ENCODE results near the gene LMNA. TPM values are rescaled to one million over a fixed set of nuclear protein-coding genes. Genes with fewer than 3 reads are reported as not detected.
A peak's percentile ranks its signal among the peaks of the same experiment; 100 is the strongest.

Gene LMNA
- total RNA-seq, 8 experiments from 2014 or later = 29.8 to 370 (median 68.0) TPM

- in situ Hi-C loops (cut with MboI; ENCODE audit: low pct_unique_long_range_greater_than_20kb in 2 of 9, low sequenced_read_pairs in 9 of 9, unreplicated experiment in 9 of 9) = loop anchor here in 3 of 9 experiments (10.0 to 25.0 kb wide), 3 partner anchors 71 to 93 kb away; partner anchors contain the start of genes BGLAP (in 1 of the 3), PAQR6 (in 1 of the 3) and PMF1 (in 1 of the 3)
- no peak overlapping the region for H3K27ac ChIP-seq
- WGBS, 10 experiments = 39 to 94% (median 83%) methylated on average over 2 to 11 of the region's 11 CpGs; no CpG with 5 or more reads in 1 of the 10 experiments
- no peak for ATAC-seq (replicated peaks in 6 of 8)
- H3K4me1 ChIP-seq (replicated peaks in 1 of 2) = peaks cover 15 to 22% of the 10 kb centered on the region in 2 donors
- no peak overlapping the region for H3K4me3 ChIP-seq
These were observed 29.4 kb downstream of the LMNA start for GRCh38 chr1:156143765-156144489.

- in situ Hi-C loops (cut with MboI; ENCODE audit: low pct_unique_long_range_greater_than_20kb in 2 of 9, low sequenced_read_pairs in 9 of 9, unreplicated experiment in 9 of 9) = loop anchor here in 3 of 9 experiments (10.0 to 25.0 kb wide), 3 partner anchors 70 to 93 kb away; partner anchors contain the start of genes BGLAP (in 1 of the 3), PAQR6 (in 1 of the 3) and PMF1 (in 1 of the 3)
- no peak for ATAC-seq (replicated peaks in 6 of 8)
- Histone ChIP-seq H3K4me3 (no peak overlapping the region), H3K4me1 (replicated peaks in 1 of 2) (peaks cover 21 to 26% of the 10 kb centered on the region in 2 donors), H3K27ac (no peak overlapping the region)
- 0 to 56% (median 35%) methylated on average over 2 to 5 of the region's 5 CpGs; no CpG with 5 or more reads in 2 of the 10 experiments for WGBS, 10 experiments
These were observed 30.2 kb downstream of the LMNA start for GRCh38 chr1:156144742-156145141.

GRCh38 chr1:156145650-156146019, 31.1 kb downstream of the LMNA start:
- in situ Hi-C loops (cut with MboI; ENCODE audit: low pct_unique_long_range_greater_than_20kb in 2 of 9, low sequenced_read_pairs in 9 of 9, unreplicated experiment in 9 of 9) = loop anchor here in 3 of 9 experiments (10.0 to 25.0 kb wide), 3 partner anchors 69 to 92 kb away; partner anchors contain the start of genes BGLAP (in 1 of the 3), PAQR6 (in 1 of the 3) and PMF1 (in 1 of the 3)
- no peak overlapping the region for H3K4me3 ChIP-seq
- H3K27ac ChIP-seq = no peak overlapping the region
- peaks cover 30 to 34% of the 10 kb centered on the region in 2 donors for H3K4me1 ChIP-seq (replicated peaks in 1 of 2)
- ATAC-seq (replicated peaks in 6 of 8) = no peak
- whole genome bisulfite sequencing, 10 experiments = 19 to 100% (median 80%) methylated on average over 1 to 2 of the region's 2 CpGs; no CpG with 5 or more reads in 3 of the 10 experiments

GRCh38 chr1:156146020-156146768, 31.7 kb downstream of the LMNA start:
- Histone ChIP-seq H3K27ac (no peak overlapping the region), H3K4me3 (no peak overlapping the region), H3K4me1 (replicated peaks in 1 of 2) (peaks cover 35 to 40% of the 10 kb centered on the region in 2 donors)
- in situ Hi-C loops (cut with MboI; ENCODE audit: low pct_unique_long_range_greater_than_20kb in 2 of 9, low sequenced_read_pairs in 9 of 9, unreplicated experiment in 9 of 9) = loop anchor here in 3 of 9 experiments (10.0 to 25.0 kb wide), 3 partner anchors 69 to 91 kb away; partner anchors contain the start of genes BGLAP (in 1 of the 3), PAQR6 (in 1 of the 3) and PMF1 (in 1 of the 3)
- 12 to 80% (median 39%) methylated on average over 2 to 12 of the region's 13 CpGs; no CpG with 5 or more reads in 4 of the 10 experiments for WGBS, 10 experiments
- peak; percentile 28 to 78 (median 42) for ATAC-seq (replicated peaks in 6 of 8)

GRCh38 chr1:156146769-156147405, 32.4 kb downstream of the LMNA start:
- Histone ChIP-seq H3K27ac (no peak overlapping the region), H3K4me1 (replicated peaks in 1 of 2) (peaks cover 38 to 43% of the 10 kb centered on the region in 2 donors), H3K4me3 (no peak overlapping the region)
- WGBS, 10 experiments = 50 to 90% (median 67%) methylated on average over 2 to 4 of the region's 9 CpGs; no CpG with 5 or more reads in 7 of the 10 experiments
- in situ Hi-C loops (cut with MboI; ENCODE audit: low pct_unique_long_range_greater_than_20kb in 2 of 9, low sequenced_read_pairs in 9 of 9, unreplicated experiment in 9 of 9) = loop anchor here in 3 of 9 experiments (10.0 to 25.0 kb wide), 3 partner anchors 68 to 90 kb away; partner anchors contain the start of genes BGLAP (in 1 of the 3), PAQR6 (in 1 of the 3) and PMF1 (in 1 of the 3)
- peak in 1 of 8 experiments; percentile 5 for ATAC-seq (replicated peaks in 6 of 8)

GRCh38 chr1:156148216-156148615, 33.7 kb downstream of the LMNA start:
- in situ Hi-C loops (cut with MboI; ENCODE audit: low pct_unique_long_range_greater_than_20kb in 2 of 9, low sequenced_read_pairs in 9 of 9, unreplicated experiment in 9 of 9) = loop anchor here in 3 of 9 experiments (10.0 to 25.0 kb wide), 3 partner anchors 67 to 89 kb away; partner anchors contain the start of genes BGLAP (in 1 of the 3), PAQR6 (in 1 of the 3) and PMF1 (in 1 of the 3)
- H3K27ac ChIP-seq = no peak overlapping the region

GRCh38 chr1:156149374-156150332, 35.1 kb downstream of the LMNA start:
- peak in 5 of 8 experiments; percentile 30 to 76 (median 73) for ATAC-seq (replicated peaks in 6 of 8)
- H3K4me1 ChIP-seq (replicated peaks in 1 of 2) = peaks cover 38 to 43% of the 10 kb centered on the region in 2 donors
- WGBS, 10 experiments = 6 to 87% (median 32%) methylated on average over 3 to 5 of the region's 20 CpGs; no CpG with 5 or more reads in 4 of the 10 experiments
- H3K27ac ChIP-seq = no peak overlapping the region
- H3K4me3 ChIP-seq = peak overlapping the region in 3 of 5 donors; percentile 6 to 10 (median 6)
- in situ Hi-C loops (cut with MboI; ENCODE audit: low pct_unique_long_range_greater_than_20kb in 2 of 9, low sequenced_read_pairs in 9 of 9, unreplicated experiment in 9 of 9) = loop anchor here in 3 of 9 experiments (10.0 to 25.0 kb wide), 3 partner anchors 65 to 88 kb away; partner anchors contain the start of genes BGLAP (in 1 of the 3), PAQR6 (in 1 of the 3) and PMF1 (in 1 of the 3)

More at GRCh38 chr1:156148216-156148615, 33.7 kb downstream of the LMNA start:
- WGBS, 10 experiments = 7 to 91% (median 80%) methylated on average over 1 to 5 of the region's 6 CpGs; no CpG with 5 or more reads in 5 of the 10 experiments
- no peak for ATAC-seq (replicated peaks in 6 of 8)
- H3K4me3 ChIP-seq = no peak overlapping the region
- peaks cover 38 to 43% of the 10 kb centered on the region in 2 donors for H3K4me1 ChIP-seq (replicated peaks in 1 of 2)

GRCh38 chr1:156150333-156151011, 36.0 kb downstream of the LMNA start:
- 10 to 78% (median 39%) methylated on average over 2 to 5 of the region's 10 CpGs; no CpG with 5 or more reads in 5 of the 10 experiments for WGBS, 10 experiments
- ATAC-seq (replicated peaks in 6 of 8) = peak in 5 of 8 experiments; percentile 25 to 40 (median 31)
- H3K4me1 ChIP-seq (replicated peaks in 1 of 2) = peaks cover 38 to 43% of the 10 kb centered on the region in 2 donors
- no peak overlapping the region for H3K27ac ChIP-seq
- peak overlapping the region in 2 of 5 donors; percentile 6 for H3K4me3 ChIP-seq
- in situ Hi-C loops (cut with MboI; ENCODE audit: low pct_unique_long_range_greater_than_20kb in 2 of 9, low sequenced_read_pairs in 9 of 9, unreplicated experiment in 9 of 9) = no loop called here

- no peak overlapping the region for H3K4me3 ChIP-seq
- no peak for ATAC-seq (replicated peaks in 6 of 8)
- WGBS, 10 experiments = 31 to 100% (median 78%) methylated on average over 1 to 6 of the region's 6 CpGs; no CpG with 5 or more reads in 4 of the 10 experiments
- peaks cover 34 to 42% of the 10 kb centered on the region in 2 donors for H3K4me1 ChIP-seq (replicated peaks in 1 of 2)
- in situ Hi-C loops (cut with MboI; ENCODE audit: low pct_unique_long_range_greater_than_20kb in 2 of 9, low sequenced_read_pairs in 9 of 9, unreplicated experiment in 9 of 9) = no loop called here
- H3K27ac ChIP-seq = no peak overlapping the region
These were observed 36.7 kb downstream of the LMNA start for GRCh38 chr1:156151093-156151688.

GRCh38 chr1:156152628-156153027, 38.1 kb downstream of the LMNA start:
- H3K4me3 ChIP-seq = no peak overlapping the region
- in situ Hi-C loops (cut with MboI; ENCODE audit: low pct_unique_long_range_greater_than_20kb in 2 of 9, low sequenced_read_pairs in 9 of 9, unreplicated experiment in 9 of 9) = no loop called here
- H3K27ac ChIP-seq = no peak overlapping the region
- peaks cover 26 to 30% of the 10 kb centered on the region in 2 donors for H3K4me1 ChIP-seq (replicated peaks in 1 of 2)
- ATAC-seq (replicated peaks in 6 of 8) = no peak
- 59 to 100% (median 70%) methylated on average over 1 to 5 of the region's 5 CpGs; no CpG with 5 or more reads in 1 of the 10 experiments for WGBS, 10 experiments
